Inflammatory macrophage treated with lipopolysaccharide for 1 hour (primary cell): ENCODE data around the gene HRK.
"Not testable (repeated sequence)": the region's sequence is repeated elsewhere in the genome, so short reads cannot be mapped to it uniquely, and the experiment has no call there.

Source experiments
- DNase-seq, 2 donors: peaks; one replicate each; pipeline ENCODE4 v3.0.0-alpha.2; 2020 to 2022

The HRK gene

DNA sequence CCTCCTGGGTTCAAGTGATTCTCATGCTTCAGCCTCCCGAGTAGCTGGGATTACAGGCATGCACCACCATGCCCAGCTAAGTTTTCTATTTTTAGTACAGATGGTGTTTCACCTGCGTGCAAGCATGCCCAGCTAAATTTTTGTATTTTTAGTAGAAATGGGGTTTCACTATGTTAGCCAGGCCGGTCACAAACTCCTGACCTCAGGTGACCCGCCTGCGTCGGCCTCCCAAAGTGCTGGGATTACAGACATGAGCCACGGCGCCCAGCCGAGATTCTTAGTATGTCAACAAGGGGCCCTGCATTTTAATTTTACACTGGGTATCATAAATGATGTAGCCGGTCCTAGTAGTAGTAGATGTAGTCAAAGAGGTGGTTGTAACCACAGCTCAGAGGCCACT, 66.5 kb downstream of the HRK start:
- DNase-seq, result not testable (repeated sequence)

GRCh38 chr12:116813271-116814041, 67.8 kb downstream of the HRK start:
- DNase-seq, result no peak

GRCh38 chr12:116812238-116812637, 69.0 kb downstream of the HRK start:
- no peak for DNase-seq

DNA sequence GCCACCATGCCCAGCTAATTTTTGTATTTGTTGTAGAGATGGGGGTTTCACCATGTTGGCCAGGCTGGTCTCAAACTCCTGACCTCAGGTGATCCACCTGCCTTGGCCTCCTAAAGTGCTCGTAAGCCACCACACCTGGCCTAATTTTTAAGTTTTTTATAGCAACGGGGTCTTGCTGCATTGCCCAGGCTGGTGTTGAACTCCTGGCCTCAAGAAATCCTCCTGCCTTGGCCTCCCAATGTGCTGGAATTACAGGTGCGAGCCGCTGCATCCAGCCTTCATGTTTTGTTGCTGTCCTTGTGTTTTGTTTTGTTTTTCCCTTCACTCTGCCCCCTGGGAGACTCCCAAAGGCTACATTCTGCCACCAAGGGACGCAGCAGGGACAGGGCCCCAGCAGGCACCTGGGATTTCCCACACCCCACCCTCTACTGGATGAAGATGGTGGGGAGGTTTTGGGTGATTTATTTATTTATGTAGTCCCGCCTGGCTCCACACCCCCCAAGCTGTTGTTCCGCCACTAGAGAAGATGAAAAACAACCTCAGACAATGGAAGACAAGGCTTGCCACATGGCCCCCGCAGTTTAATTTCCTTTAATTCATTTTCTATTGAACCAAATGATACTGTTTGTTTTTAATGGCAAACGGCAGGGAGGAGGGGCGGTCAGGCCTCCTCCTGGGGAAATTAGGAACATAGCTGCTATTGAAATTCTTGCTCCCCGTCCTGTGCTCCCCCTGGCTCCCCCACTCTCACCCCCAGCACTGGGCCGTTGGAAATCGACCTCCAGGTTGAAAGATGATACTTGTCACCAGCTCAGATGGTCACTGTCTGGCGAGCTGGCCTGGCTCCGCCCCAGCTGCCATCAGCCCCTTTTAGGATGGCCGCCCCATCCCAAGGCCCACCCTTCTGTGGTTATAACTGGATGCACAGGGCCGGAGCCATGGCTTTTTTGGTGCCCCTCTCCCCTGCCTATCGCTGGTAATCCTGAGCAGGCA, 72.8 kb downstream of the HRK start:
- DNase-seq, result no peak

DNA sequence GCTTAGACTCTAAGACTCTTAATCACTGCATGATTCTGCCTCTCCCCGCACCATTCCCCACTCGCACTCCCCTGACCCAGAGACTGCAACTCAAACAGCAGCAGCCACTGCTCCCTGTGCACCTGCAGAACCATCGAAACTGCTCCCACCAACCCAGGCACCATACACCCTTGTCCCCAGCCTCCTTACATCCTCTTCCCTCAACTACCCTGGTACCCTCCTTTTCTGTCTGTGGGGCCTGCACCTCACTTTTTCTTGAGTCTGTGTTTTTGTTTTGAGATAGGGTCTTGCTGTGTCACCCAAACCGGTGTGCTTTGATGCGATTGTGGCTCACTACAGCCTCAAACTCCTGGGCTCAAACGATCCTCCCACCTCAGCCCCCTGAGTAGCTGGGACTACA, 73.7 kb downstream of the HRK start:
- DNase-seq, result no peak

DNA sequence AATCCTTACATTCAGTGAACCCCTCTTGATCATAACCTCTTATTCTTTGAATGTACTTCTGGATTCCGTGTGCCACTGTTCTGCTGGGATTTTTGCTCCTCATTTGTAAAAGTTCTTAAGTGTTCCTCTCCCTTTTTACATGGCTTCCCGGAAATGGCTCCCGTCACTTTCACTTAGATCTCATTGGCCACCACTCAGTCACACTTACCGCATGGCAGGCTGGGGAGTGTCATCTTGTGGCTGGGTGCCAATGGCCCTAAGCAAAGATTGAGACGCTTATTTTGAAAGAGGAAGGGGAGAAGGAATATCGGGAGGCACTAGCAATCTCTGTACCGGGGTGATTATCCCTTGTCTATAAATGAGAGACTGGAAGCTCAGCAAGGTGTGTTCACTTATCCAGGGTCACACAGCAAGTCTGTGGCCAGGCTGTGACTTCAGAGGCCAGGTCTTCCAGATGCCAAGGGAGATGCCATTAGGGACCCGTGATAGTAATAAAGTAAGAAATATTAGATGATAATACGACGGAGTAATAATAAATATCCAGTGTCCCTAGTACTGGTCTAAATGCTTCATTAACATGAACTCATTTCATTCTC, 74.3 kb downstream of the HRK start:
- DNase-seq, result no peak
